CD4-positive, alpha-beta T cell (primary cell): ENCODE results near the gene IL1RAPL2. TPM values are rescaled to one million over a fixed set of nuclear protein-coding genes. Genes with fewer than 3 reads are reported as not detected.

ENCODE experiments used
- ATAC-seq: fragments of 200-7000 bp; cut with Tn5 transposase; one replicate; pipeline ENCODE4 v1.10.0; 2022; ENCODE audit warnings: mild to moderate bottlenecking; ENCODE audit not compliant: poor library complexity
- CTCF ChIA-PET: fragments of 350-600 bp; sonication (Branson Sonifier 250); formaldehyde crosslinking; loops from one replicate; lab custom pipeline; 2021; ENCODE audit warnings: antibody characterized with exemption, inconsistent platforms; lab: Charles Lee
- POLR2A ChIA-PET: fragments of 350-600 bp; sonication (Branson Sonifier 250); formaldehyde crosslinking; loops from one replicate; lab custom pipeline; 2021; ENCODE audit warnings: antibody characterized with exemption, inconsistent platforms; lab: Charles Lee
- DNase-seq, 14 experiments: peaks; one replicate each; pipeline ENCODE4 v3.0.0-alpha.2; 2013 to 2020; ENCODE audit warnings: mixed read lengths in 2 of 14
- H3K27ac ChIP-seq, 2 donors: one replicate each; pipeline versions ENCODE4 v1.5.1 to v1.7.0; 2013; ENCODE audit warnings: low read length in 2 of 2, low read depth in 1 of 2, mild to moderate bottlenecking in 1 of 2
- H3K27me3 ChIP-seq, 2 experiments: 1 replicate in 1 of 2; 2 replicates in 1 of 2; pipeline versions ENCODE4 v1.6.1 to v1.7.0; 2013; ENCODE audit warnings: low read length in 2 of 2, control low read depth in 1 of 2, mild to moderate bottlenecking in 1 of 2, moderate library complexity in 1 of 2; ENCODE audit not compliant: insufficient read depth in 2 of 2, control insufficient read depth in 1 of 2
- H3K36me3 ChIP-seq: one replicate; pipeline ENCODE4 v1.6.1; 2013; ENCODE audit warnings: low read length, control low read depth; ENCODE audit not compliant: insufficient read depth
- H3K4me1 ChIP-seq: one replicate; pipeline ENCODE4 v1.6.1; 2013; ENCODE audit warnings: low read length, control low read depth; ENCODE audit not compliant: insufficient read depth
- H3K4me3 ChIP-seq: one replicate; pipeline ENCODE4 v1.5.1; 2013; ENCODE audit warnings: mild to moderate bottlenecking, low read length, moderate library complexity
- H3K9me3 ChIP-seq, 2 experiments: 1 replicate in 1 of 2; 2 replicates in 1 of 2; pipeline versions ENCODE4 v1.6.1 to v1.7.0; 2013; ENCODE audit warnings: low read length in 2 of 2, mild to moderate bottlenecking in 2 of 2, control low read depth in 1 of 2, moderate library complexity in 1 of 2; ENCODE audit not compliant: control insufficient read depth in 1 of 2, insufficient read depth in 1 of 2
- H3K27ac Mint-ChIP-seq: one replicate; pipeline ENCODE4 v1.8.0; 2020; ENCODE audit warnings: mixed read lengths
- H3K27me3 Mint-ChIP-seq: one replicate; pipeline ENCODE4 v1.8.0; 2021; ENCODE audit warnings: mixed read lengths
- H3K36me3 Mint-ChIP-seq: one replicate; pipeline ENCODE4 v1.8.0; 2021; ENCODE audit warnings: low read depth, mixed read lengths
- H3K4me1 Mint-ChIP-seq: one replicate; pipeline ENCODE4 v1.8.0; 2021; ENCODE audit warnings: low read depth, mixed read lengths
- H3K4me3 Mint-ChIP-seq: one replicate; pipeline ENCODE4 v1.8.0; 2020; ENCODE audit warnings: mild to moderate bottlenecking, mixed read lengths
- H3K9me3 Mint-ChIP-seq: one replicate; pipeline ENCODE4 v1.8.0; 2020; ENCODE audit warnings: mixed read lengths
- intact Hi-C, 2 experiments: fragments of 100-400 bp; cut with DNase I in 1 of 2; cut with micrococcal nuclease in 1 of 2; formaldehyde crosslinking; loops; one replicate each; pipeline versions ENCODE4 v1.15.1 to v1.9.0; 2023 to 2025; cut with DNase I, micrococcal nuclease
- total RNA-seq, 174 experiments: library from RNA in 2 of 174; stranded (reverse) in 2 of 174; gene quantifications; one replicate each; pipeline ENCODE4 v1.2.3 and lab custom pipeline; 2021 to 2026
- TF ChIP-seq, protein P1 (sequence below): fragments of 200-600 bp; IDR thresholded peaks from one replicate; pipeline ENCODE4 v1.8.0; 2022; ENCODE audit warnings: antibody characterized with exemption, mild to moderate bottlenecking

IL1RAPL2 gene
- total RNA-seq, 2 experiments from 2014 or later, result not detected

DNA sequence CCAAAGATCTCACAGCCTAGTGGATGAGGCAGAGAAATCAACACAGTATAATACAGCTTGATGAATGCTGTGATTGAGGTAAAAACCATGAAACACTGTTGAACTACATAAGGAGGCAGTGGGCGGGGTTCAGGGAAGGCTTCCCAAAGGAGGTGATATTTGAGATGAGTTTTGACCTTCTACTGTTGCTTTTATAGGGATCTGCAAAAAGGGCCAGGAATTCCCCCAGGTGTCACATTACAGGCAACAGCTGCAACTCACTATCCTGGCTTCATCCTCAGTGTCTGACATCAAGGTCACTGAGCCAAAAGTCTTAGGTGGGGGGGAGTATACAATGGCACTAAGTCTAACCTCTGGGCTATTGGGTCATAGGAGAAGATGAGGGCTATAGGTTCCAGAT is 1070.7 kb downstream of the IL1RAPL2 start:
- H3K27ac Mint-ChIP-seq, result no peak overlapping the region
- no peaks in the 10 kb centered on the region for H3K36me3 Mint-ChIP-seq
- no peak overlapping the region for H3K4me3 Mint-ChIP-seq
- Histone ChIP-seq H3K27me3 (no peaks in the 10 kb centered on the region), H3K36me3 (no peaks in the 10 kb centered on the region), H3K4me3 (no peak overlapping the region), H3K4me1 (no peaks in the 10 kb centered on the region), H3K27ac (no peak overlapping the region), H3K9me3 (no peaks in the 10 kb centered on the region)
- ChIA-PET POLR2A (no interaction called here), CTCF (no interaction called here)
- H3K4me1 Mint-ChIP-seq, result no peaks in the 10 kb centered on the region
- TF ChIP-seq, protein P1, sequence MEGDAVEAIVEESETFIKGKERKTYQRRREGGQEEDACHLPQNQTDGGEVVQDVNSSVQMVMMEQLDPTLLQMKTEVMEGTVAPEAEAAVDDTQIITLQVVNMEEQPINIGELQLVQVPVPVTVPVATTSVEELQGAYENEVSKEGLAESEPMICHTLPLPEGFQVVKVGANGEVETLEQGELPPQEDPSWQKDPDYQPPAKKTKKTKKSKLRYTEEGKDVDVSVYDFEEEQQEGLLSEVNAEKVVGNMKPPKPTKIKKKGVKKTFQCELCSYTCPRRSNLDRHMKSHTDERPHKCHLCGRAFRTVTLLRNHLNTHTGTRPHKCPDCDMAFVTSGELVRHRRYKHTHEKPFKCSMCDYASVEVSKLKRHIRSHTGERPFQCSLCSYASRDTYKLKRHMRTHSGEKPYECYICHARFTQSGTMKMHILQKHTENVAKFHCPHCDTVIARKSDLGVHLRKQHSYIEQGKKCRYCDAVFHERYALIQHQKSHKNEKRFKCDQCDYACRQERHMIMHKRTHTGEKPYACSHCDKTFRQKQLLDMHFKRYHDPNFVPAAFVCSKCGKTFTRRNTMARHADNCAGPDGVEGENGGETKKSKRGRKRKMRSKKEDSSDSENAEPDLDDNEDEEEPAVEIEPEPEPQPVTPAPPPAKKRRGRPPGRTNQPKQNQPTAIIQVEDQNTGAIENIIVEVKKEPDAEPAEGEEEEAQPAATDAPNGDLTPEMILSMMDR, result no peak
- no peaks in the 10 kb centered on the region for H3K9me3 Mint-ChIP-seq
- DNase-seq (no peak), ATAC-seq (no peak)
- no peaks in the 10 kb centered on the region for H3K27me3 Mint-ChIP-seq
- intact Hi-C loops, result no loop called here

DNA sequence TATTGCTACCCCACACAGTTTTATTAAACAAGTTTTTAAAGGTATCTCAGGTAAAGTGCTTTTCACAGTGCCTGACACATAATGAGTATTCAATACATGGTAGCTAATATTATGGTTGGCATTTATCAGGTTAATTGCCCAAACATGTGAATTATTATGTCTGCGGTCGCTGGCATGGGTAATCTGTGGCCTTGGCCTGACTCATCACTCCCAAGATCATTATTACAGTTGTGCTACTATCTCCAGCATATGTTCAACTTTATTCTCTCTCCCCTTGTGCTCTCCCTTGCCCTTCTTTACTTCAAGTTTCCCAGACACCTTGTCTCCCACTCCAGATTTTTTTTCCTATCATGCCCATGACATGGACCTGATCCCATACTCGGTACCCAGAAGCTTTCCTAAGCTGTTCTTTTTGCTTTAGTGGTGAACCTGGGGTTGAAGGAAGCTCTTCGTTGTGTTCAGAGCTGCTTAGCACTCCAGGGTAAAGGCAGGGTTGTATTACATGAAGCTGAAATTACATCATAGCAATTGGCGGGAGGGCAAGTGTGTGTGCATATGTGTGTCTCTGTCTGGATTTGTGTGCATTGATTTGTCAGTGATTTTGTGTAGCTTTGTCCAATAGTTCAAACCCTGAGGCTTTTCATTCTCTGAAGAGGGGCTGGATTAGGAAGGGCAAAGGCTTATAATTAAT is 1079.8 kb downstream of the IL1RAPL2 start:
- Mint-ChIP-seq H3K4me1 (no peaks in the 10 kb centered on the region), H3K27ac (no peak overlapping the region), H3K27me3 (no peaks in the 10 kb centered on the region), H3K4me3 (no peak overlapping the region), H3K36me3 (no peaks in the 10 kb centered on the region), H3K9me3 (no peaks in the 10 kb centered on the region)
- ChIA-PET CTCF (no interaction called here), POLR2A (no interaction called here)
- H3K27ac ChIP-seq, result no peak overlapping the region
- H3K27me3 ChIP-seq, result no peaks in the 10 kb centered on the region
- TF ChIP-seq, protein P1, result no peak
- no peak for DNase-seq
- ATAC-seq, result no peak
- H3K9me3 ChIP-seq, result no peaks in the 10 kb centered on the region
- H3K4me3 ChIP-seq, result no peak overlapping the region
- H3K36me3 ChIP-seq, result no peaks in the 10 kb centered on the region
- H3K4me1 ChIP-seq, result no peaks in the 10 kb centered on the region
- intact Hi-C loops, result no loop called here

DNA sequence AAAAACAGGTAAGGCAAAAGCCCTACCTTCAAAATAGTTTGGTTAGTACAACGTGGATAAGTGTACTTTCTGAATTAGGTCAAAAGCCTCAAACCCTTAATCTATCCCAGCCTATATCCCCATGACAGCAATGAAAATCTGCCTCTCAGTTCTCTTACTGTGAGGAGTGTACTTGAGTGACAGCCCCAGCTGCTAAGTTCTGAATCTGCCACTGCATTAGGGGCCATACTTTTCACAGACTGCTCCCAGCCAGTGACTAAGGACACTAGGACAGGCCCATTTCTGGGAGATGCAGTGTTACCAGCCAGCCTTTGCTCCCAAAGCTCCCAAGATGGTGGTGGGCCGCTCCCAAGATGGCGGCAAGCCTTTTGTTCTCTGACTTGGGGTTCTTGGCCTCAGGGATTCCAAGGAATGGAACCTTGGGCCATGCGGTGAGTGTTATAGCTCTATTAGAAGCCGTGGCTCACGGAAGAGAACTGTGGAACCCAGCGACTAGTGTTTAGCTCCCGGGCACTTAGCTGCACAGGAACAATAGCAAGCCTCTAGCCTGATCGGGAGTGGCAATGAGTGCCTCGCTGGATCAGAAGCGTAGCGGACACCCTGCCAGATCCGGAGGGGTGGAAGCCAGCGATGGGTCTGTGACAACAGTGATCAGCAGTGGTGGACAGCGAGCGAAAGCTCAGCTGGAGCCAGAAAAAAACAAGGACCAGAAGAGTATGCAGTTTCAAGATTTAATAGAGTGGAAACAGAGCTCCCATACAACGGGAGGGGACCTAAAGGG is 1080.8 kb downstream of the IL1RAPL2 start:
- TF ChIP-seq, protein P1, result no peak
- H3K36me3 Mint-ChIP-seq, result no peaks in the 10 kb centered on the region
- DNase-seq (no peak), ATAC-seq (no peak)
- H3K4me1 Mint-ChIP-seq, result no peaks in the 10 kb centered on the region
- POLR2A ChIA-PET, result no interaction called here
- no peaks in the 10 kb centered on the region for H3K27me3 Mint-ChIP-seq
- no peaks in the 10 kb centered on the region for H3K36me3 ChIP-seq
- no peaks in the 10 kb centered on the region for H3K4me1 ChIP-seq
- intact Hi-C loops, result no loop called here
- no peaks in the 10 kb centered on the region for H3K27me3 ChIP-seq
- H3K27ac ChIP-seq, result no peak overlapping the region
- no peak overlapping the region for H3K4me3 Mint-ChIP-seq
- CTCF ChIA-PET, result no interaction called here
- no peaks in the 10 kb centered on the region for H3K9me3 Mint-ChIP-seq
- H3K4me3 ChIP-seq, result no peak overlapping the region
- no peak overlapping the region for H3K27ac Mint-ChIP-seq
- no peaks in the 10 kb centered on the region for H3K9me3 ChIP-seq
